ENCODE results near the gene TPM2.

The TPM2 gene

GRCh38 chr9:35723908-35724307 lies 34.2 kb upstream of the TPM2 start:
- H3K9me3 ChIP-seq (ENCODE audit: severe bottlenecking), result no peaks in the 10 kb centered on the region
- no peak for TF ChIP-seq CTCF (IDR thresholded peaks at IDR 0.05; ENCODE audit: low read depth, low read length)
- no peak for DNase-seq
- H3K27me3 ChIP-seq (ENCODE audit: insufficient read depth, low read depth, severe bottlenecking), result no peaks in the 10 kb centered on the region
- no peak overlapping the region for H3K27ac ChIP-seq
- peaks cover 60% of the 10 kb centered on the region for H3K36me3 ChIP-seq
- H3K4me3 ChIP-seq (ENCODE audit: low read depth, low read length), result no peak overlapping the region

GRCh38 chr9:35723426-35723825 lies 33.7 kb upstream of the TPM2 start:
- no peak for DNase-seq
- Histone ChIP-seq H3K36me3 (peaks cover 64% of the 10 kb centered on the region), H3K9me3 (ENCODE audit: severe bottlenecking) (no peaks in the 10 kb centered on the region), H3K27me3 (ENCODE audit: insufficient read depth, low read depth, severe bottlenecking) (no peaks in the 10 kb centered on the region), H3K27ac (no peak overlapping the region), H3K4me3 (ENCODE audit: low read depth, low read length) (no peak overlapping the region)
- TF ChIP-seq CTCF (IDR thresholded peaks at IDR 0.05; ENCODE audit: low read depth, low read length), result no peak

- H3K27me3 ChIP-seq (ENCODE audit: insufficient read depth, low read depth, severe bottlenecking), result no peaks in the 10 kb centered on the region
- DNase-seq, result no peak
- no peak overlapping the region for H3K27ac ChIP-seq
- H3K4me3 ChIP-seq (ENCODE audit: low read depth, low read length), result no peak overlapping the region
- H3K36me3 ChIP-seq, result peaks cover 84% of the 10 kb centered on the region
- no peaks in the 10 kb centered on the region for H3K9me3 ChIP-seq (ENCODE audit: severe bottlenecking)
- TF ChIP-seq CTCF (IDR thresholded peaks at IDR 0.05; ENCODE audit: low read depth, low read length), result no peak
These were observed 29.8 kb upstream of the TPM2 start for GRCh38 chr9:35719546-35719945.

- Histone ChIP-seq H3K27ac (no peak overlapping the region), H3K27me3 (ENCODE audit: insufficient read depth, low read depth, severe bottlenecking) (no peaks in the 10 kb centered on the region), H3K36me3 (peaks cover 84% of the 10 kb centered on the region), H3K4me3 (ENCODE audit: low read depth, low read length) (no peak overlapping the region), H3K9me3 (ENCODE audit: severe bottlenecking) (no peaks in the 10 kb centered on the region)
- TF ChIP-seq CTCF (IDR thresholded peaks at IDR 0.05; ENCODE audit: low read depth, low read length), result no peak
- DNase-seq, result no peak
These were observed 29.2 kb upstream of the TPM2 start for GRCh38 chr9:35718721-35719511.

- H3K27ac ChIP-seq, result no peak overlapping the region
- no peaks in the 10 kb centered on the region for H3K27me3 ChIP-seq (ENCODE audit: insufficient read depth, low read depth, severe bottlenecking)
- H3K4me3 ChIP-seq (ENCODE audit: low read depth, low read length), result no peak overlapping the region
- no peak for DNase-seq
- H3K9me3 ChIP-seq (ENCODE audit: severe bottlenecking), result no peaks in the 10 kb centered on the region
- peaks cover 87% of the 10 kb centered on the region for H3K36me3 ChIP-seq
- no peak for TF ChIP-seq CTCF (IDR thresholded peaks at IDR 0.05; ENCODE audit: low read depth, low read length)
These were observed 27.6 kb upstream of the TPM2 start for GRCh38 chr9:35717132-35717870.
